ENCODE data around the gene SH3PXD2A. TPM values are rescaled to one million over a fixed set of nuclear protein-coding genes. Genes with fewer than 3 reads are reported as not detected.
A peak's percentile ranks its signal among the peaks of the same experiment; 100 is the strongest.

The SH3PXD2A gene
- total RNA-seq, 8 experiments from 2014 or later = 7.8 to 34.3 (median 12.8) TPM

GRCh38 chr10:103709341-103709920 lies 145.9 kb downstream of the SH3PXD2A start:
- in situ Hi-C loops (cut with MboI; ENCODE audit: low pct_unique_long_range_greater_than_20kb in 2 of 9, low sequenced_read_pairs in 9 of 9, unreplicated experiment in 9 of 9) = loop anchor here in 5 of 9 experiments (25.0 kb wide), 2 partner anchors 153 to 503 kb away; partner anchors contain the start of gene SH3PXD2A (in 4 of the 5)
- peak in 1 of 8 experiments; percentile 6 for ATAC-seq (replicated peaks in 6 of 8)
- WGBS, 10 experiments = 0 to 100% (median 79%) methylated on average over 1 to 8 of the region's 8 CpGs; no CpG with 5 or more reads in 2 of the 10 experiments
- Histone ChIP-seq H3K4me3 (no peak overlapping the region), H3K4me1 (replicated peaks in 1 of 2) (peaks cover 0 to 3% of the 10 kb centered on the region in 2 donors), H3K27ac (no peak overlapping the region)

- WGBS, 10 experiments = 80 to 83% methylated on average over 1 to 4 of the region's 6 CpGs; no CpG with 5 or more reads in 8 of the 10 experiments
- Histone ChIP-seq H3K4me3 (no peak overlapping the region), H3K4me1 (replicated peaks in 1 of 2) (peaks cover 0 to 3% of the 10 kb centered on the region in 2 donors), H3K27ac (no peak overlapping the region)
- in situ Hi-C loops (cut with MboI; ENCODE audit: low pct_unique_long_range_greater_than_20kb in 2 of 9, low sequenced_read_pairs in 9 of 9, unreplicated experiment in 9 of 9) = loop anchor here in 5 of 9 experiments (25.0 kb wide), 2 partner anchors 154 to 504 kb away; partner anchors contain the start of gene SH3PXD2A (in 4 of the 5)
- ATAC-seq (replicated peaks in 6 of 8) = no peak
These were observed 146.6 kb downstream of the SH3PXD2A start for GRCh38 chr10:103708627-103709288.

- H3K27ac ChIP-seq = no peak overlapping the region
- in situ Hi-C loops (cut with MboI; ENCODE audit: low pct_unique_long_range_greater_than_20kb in 2 of 9, low sequenced_read_pairs in 9 of 9, unreplicated experiment in 9 of 9) = loop anchor here in 5 of 9 experiments (25.0 kb wide), 2 partner anchors 154 to 504 kb away; partner anchors contain the start of gene SH3PXD2A (in 4 of the 5)
- no peak for ATAC-seq (replicated peaks in 6 of 8)
- WGBS, 10 experiments = 60 to 100% (median 87%) methylated on average over 1 to 6 of the region's 10 CpGs; no CpG with 5 or more reads in 5 of the 10 experiments
- H3K4me3 ChIP-seq = no peak overlapping the region
- peaks cover 0 to 3% of the 10 kb centered on the region in 2 donors for H3K4me1 ChIP-seq (replicated peaks in 1 of 2)
These were observed 147.3 kb downstream of the SH3PXD2A start for GRCh38 chr10:103707956-103708626.

- ATAC-seq (replicated peaks in 6 of 8) = peak in 5 of 8 experiments; percentile 66 to 96 (median 89)
- Histone ChIP-seq H3K4me3 (no peak overlapping the region), H3K4me1 (replicated peaks in 1 of 2) (peaks cover 0 to 3% of the 10 kb centered on the region in 2 donors), H3K27ac (no peak overlapping the region)
- in situ Hi-C loops (cut with MboI; ENCODE audit: low pct_unique_long_range_greater_than_20kb in 2 of 9, low sequenced_read_pairs in 9 of 9, unreplicated experiment in 9 of 9) = loop anchor here in 5 of 9 experiments (25.0 kb wide), 2 partner anchors 156 to 506 kb away; partner anchors contain the start of gene SH3PXD2A (in 4 of the 5)
- WGBS, 10 experiments = 20 to 93% (median 40%) methylated on average over 1 to 3 of the region's 6 CpGs; no CpG with 5 or more reads in 6 of the 10 experiments
These were observed 148.6 kb downstream of the SH3PXD2A start for GRCh38 chr10:103706762-103707161.

GRCh38 chr10:103706047-103706446 lies 149.3 kb downstream of the SH3PXD2A start:
- H3K4me3 ChIP-seq = no peak overlapping the region
- H3K4me1 ChIP-seq (replicated peaks in 1 of 2) = peaks cover 0 to 3% of the 10 kb centered on the region in 2 donors
- no peak overlapping the region for H3K27ac ChIP-seq
- in situ Hi-C loops (cut with MboI; ENCODE audit: low pct_unique_long_range_greater_than_20kb in 2 of 9, low sequenced_read_pairs in 9 of 9, unreplicated experiment in 9 of 9) = loop anchor here in 5 of 9 experiments (25.0 kb wide), 2 partner anchors 156 to 506 kb away; partner anchors contain the start of gene SH3PXD2A (in 4 of the 5)
- WGBS, 10 experiments = 40 to 100% (median 88%) methylated on average over 1 to 4 of the region's 5 CpGs; no CpG with 5 or more reads in 5 of the 10 experiments
- no peak for ATAC-seq (replicated peaks in 6 of 8)

GRCh38 chr10:103703941-103704919 lies 151.1 kb downstream of the SH3PXD2A start:
- Histone ChIP-seq H3K4me1 (replicated peaks in 1 of 2) (peaks cover 0 to 3% of the 10 kb centered on the region in 2 donors), H3K4me3 (no peak overlapping the region), H3K27ac (no peak overlapping the region)
- ATAC-seq (replicated peaks in 6 of 8) = no peak
- in situ Hi-C loops (cut with MboI; ENCODE audit: low pct_unique_long_range_greater_than_20kb in 2 of 9, low sequenced_read_pairs in 9 of 9, unreplicated experiment in 9 of 9) = loop anchor here in 5 of 9 experiments (25.0 kb wide), 2 partner anchors 158 to 508 kb away; partner anchors contain the start of gene SH3PXD2A (in 4 of the 5)
- WGBS, 10 experiments = 71 to 100% (median 86%) methylated on average over 2 to 7 of the region's 13 CpGs; no CpG with 5 or more reads in 5 of the 10 experiments

GRCh38 chr10:103701380-103702222 lies 153.8 kb downstream of the SH3PXD2A start:
- Histone ChIP-seq H3K4me1 (replicated peaks in 1 of 2) (peaks cover 6 to 7% of the 10 kb centered on the region in 2 donors), H3K27ac (no peak overlapping the region), H3K4me3 (no peak overlapping the region)
- no peak for ATAC-seq (replicated peaks in 6 of 8)
- in situ Hi-C loops (cut with MboI; ENCODE audit: low pct_unique_long_range_greater_than_20kb in 2 of 9, low sequenced_read_pairs in 9 of 9, unreplicated experiment in 9 of 9) = loop anchor here in 5 of 9 experiments (25.0 kb wide), 2 partner anchors 161 to 511 kb away; partner anchors contain the start of gene SH3PXD2A (in 4 of the 5)
- 20 to 67% (median 40%) methylated on average over 1 of the region's 1 CpG; no CpG with 5 or more reads in 1 of the 10 experiments for WGBS, 10 experiments

GRCh38 chr10:103700436-103700715 lies 155.0 kb downstream of the SH3PXD2A start:
- Histone ChIP-seq H3K4me3 (no peak overlapping the region), H3K27ac (no peak overlapping the region), H3K4me1 (replicated peaks in 1 of 2) (peaks cover 9 to 17% of the 10 kb centered on the region in 2 donors)
- ATAC-seq (replicated peaks in 6 of 8) = no peak
- in situ Hi-C loops (cut with MboI; ENCODE audit: low pct_unique_long_range_greater_than_20kb in 2 of 9, low sequenced_read_pairs in 9 of 9, unreplicated experiment in 9 of 9) = loop anchor here in 5 of 9 experiments (25.0 kb wide), 2 partner anchors 162 to 512 kb away; partner anchors contain the start of gene SH3PXD2A (in 4 of the 5)

GRCh38 chr10:103699611-103700435 lies 155.6 kb downstream of the SH3PXD2A start:
- ATAC-seq (replicated peaks in 6 of 8) = no peak
- Histone ChIP-seq H3K27ac (no peak overlapping the region), H3K4me3 (no peak overlapping the region), H3K4me1 (replicated peaks in 1 of 2) (peaks cover 9 to 17% of the 10 kb centered on the region in 2 donors)
- WGBS, 10 experiments = 20 to 100% (median 69%) methylated on average over 1 to 6 of the region's 10 CpGs; no CpG with 5 or more reads in 3 of the 10 experiments
- in situ Hi-C loops (cut with MboI; ENCODE audit: low pct_unique_long_range_greater_than_20kb in 2 of 9, low sequenced_read_pairs in 9 of 9, unreplicated experiment in 9 of 9) = loop anchor here in 5 of 9 experiments (25.0 kb wide), 2 partner anchors 162 to 512 kb away; partner anchors contain the start of gene SH3PXD2A (in 4 of the 5)

- ATAC-seq (replicated peaks in 6 of 8) = no peak
- peaks cover 13 to 24% of the 10 kb centered on the region in 2 donors for H3K4me1 ChIP-seq (replicated peaks in 1 of 2)
- in situ Hi-C loops (cut with MboI; ENCODE audit: low pct_unique_long_range_greater_than_20kb in 2 of 9, low sequenced_read_pairs in 9 of 9, unreplicated experiment in 9 of 9) = no loop called here
- no peak overlapping the region for H3K4me3 ChIP-seq
- 67 to 100% (median 91%) methylated on average over 1 to 3 of the region's 4 CpGs; no CpG with 5 or more reads in 6 of the 10 experiments for WGBS, 10 experiments
- no peak overlapping the region for H3K27ac ChIP-seq
These were observed 157.1 kb downstream of the SH3PXD2A start for GRCh38 chr10:103698266-103698665.
